ENCODE results near the gene ADD2.

DNA sequence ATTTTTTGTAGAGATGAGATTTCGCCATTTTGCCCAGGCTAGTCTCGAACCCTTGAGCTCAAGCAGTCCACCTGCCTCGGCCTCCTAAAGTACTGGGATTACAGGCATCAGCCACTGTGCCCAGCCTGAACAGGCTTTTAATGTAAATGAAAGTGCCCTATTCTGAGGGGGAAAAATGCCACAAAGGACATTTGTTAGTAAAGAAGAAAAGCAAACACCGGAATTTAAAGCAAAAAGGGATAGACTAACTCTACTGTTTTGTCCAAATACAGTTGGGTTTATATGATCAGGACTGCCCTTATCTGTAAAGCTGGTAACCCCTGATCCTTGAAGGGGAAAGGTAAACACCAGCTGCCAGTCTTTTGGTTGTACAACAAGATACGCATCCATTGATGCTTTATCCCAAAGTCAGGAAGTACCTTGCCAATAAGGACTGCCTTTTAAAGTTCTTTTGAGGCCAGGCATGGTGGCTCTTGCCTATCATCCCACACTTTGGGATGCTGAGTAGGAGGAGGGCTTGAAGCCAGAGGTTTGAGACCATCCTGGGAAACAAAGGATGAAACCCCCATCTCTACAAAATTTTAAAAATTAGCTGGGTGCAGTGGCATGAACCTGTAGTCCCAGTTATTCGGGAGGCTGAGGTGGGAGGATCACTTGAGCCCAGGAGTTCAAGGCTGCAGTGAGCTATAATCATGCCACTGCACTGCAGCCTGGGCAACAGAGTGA is 39.3 kb upstream of the ADD2 start:
- no peak for TF ChIP-seq CTCF (IDR thresholded peaks at IDR 0.05)
- TF ChIP-seq ZFX (IDR thresholded peaks at IDR 0.05; ENCODE audit: borderline replicate concordance) = no peak
